ENCODE results near the gene AMN.

DNA sequence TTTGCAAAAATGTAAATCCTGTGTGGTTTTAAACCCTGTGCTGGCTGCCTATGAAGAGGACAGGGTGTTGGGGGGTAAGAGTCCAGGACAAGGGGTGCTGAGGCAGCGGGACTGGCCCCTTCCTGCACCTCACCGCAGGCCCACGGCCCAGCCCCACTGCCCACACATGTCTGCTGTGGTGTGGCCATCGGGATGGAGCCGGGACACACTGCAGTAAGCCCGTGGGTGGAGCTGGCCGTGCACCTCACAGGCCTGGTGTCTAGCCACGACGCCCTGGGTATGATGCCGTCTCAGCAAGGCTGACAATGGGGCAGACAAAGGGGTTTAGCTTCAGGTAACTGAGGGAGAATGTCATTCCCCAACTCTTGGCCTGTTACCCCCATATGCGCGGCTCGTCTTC is 19.6 kb downstream of the AMN start:
- TF ChIP-seq CTCF (IDR thresholded peaks at IDR 0.05) (no peak), POLR2AphosphoS5 (IDR thresholded peaks at IDR 0.05; ENCODE audit: insufficient read depth in 1 of 2, low read depth in 1 of 2) (no peak)
